GM19043 (cell line): Measurements from ENCODE around the gene CHEK1.
"Not testable (repeated sequence)": the region's sequence is repeated elsewhere in the genome, so short reads cannot be mapped to it uniquely, and the experiment has no call there.

Experiments used
- ATAC-seq: cut with Tn5 transposase; IDR thresholded peaks from one replicate; pipeline ENCODE4 v1.9.1; 2021; ENCODE audit warnings: low read depth; ENCODE audit not compliant: unreplicated experiment

CHEK1 gene

DNA sequence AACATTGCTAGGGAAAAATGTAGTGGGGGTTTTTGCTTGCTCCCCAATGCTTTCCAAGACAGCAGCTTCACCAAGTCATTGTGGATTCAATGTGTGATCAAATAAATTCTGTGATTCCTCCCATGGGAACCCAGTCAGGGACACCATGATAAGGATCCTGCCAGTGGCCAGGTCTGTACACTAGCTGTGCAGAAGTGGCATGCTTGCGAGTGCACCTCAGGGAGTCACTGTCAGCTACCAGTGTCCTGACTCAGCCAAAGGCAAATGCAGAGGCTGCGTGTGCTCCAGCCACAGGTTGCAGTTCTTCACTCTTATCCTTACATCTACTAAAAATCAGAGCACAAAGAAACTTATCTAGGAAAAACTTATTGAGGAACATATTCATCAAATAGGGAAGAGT lies 65.0 kb downstream of the CHEK1 start:
- ATAC-seq, result no peak

DNA sequence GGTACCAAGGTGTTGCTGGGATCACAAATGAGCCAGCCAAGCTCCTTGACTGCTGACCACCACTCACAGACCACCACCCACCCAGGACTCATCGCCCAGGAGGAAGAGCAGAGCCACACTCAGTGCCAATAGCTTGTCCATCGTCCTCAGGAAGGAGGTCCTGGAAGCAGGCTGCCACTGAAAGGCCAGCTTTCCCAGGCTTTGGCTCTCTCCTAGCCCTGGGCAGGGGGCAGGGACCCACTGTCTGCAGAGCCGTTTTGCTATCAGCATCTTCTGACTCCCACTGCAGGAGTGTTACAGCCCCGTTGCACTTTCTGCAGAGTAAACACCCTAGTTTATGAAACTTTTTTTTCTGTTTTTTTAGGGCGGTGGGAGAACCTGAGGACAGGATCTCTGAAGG lies 67.9 kb downstream of the CHEK1 start:
- no peak for ATAC-seq

DNA sequence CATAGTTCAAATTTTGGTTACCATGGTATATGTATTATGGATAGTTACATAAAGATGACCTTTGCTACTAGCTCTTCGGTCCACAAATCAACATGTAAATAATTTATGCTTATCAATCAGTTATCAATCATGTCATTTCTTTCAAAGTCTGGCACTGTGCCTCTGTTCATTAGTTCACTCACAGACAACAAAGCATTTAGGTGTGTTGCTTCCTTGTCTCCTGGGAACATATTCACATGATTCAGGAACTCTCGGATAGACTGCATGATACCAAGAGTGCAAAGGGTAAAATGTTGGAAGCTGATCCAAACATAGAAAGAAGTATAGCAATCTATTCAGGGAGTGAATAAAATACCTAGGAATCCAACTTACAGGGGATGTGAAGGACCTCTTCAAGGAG lies 70.0 kb downstream of the CHEK1 start:
- no peak for ATAC-seq

DNA sequence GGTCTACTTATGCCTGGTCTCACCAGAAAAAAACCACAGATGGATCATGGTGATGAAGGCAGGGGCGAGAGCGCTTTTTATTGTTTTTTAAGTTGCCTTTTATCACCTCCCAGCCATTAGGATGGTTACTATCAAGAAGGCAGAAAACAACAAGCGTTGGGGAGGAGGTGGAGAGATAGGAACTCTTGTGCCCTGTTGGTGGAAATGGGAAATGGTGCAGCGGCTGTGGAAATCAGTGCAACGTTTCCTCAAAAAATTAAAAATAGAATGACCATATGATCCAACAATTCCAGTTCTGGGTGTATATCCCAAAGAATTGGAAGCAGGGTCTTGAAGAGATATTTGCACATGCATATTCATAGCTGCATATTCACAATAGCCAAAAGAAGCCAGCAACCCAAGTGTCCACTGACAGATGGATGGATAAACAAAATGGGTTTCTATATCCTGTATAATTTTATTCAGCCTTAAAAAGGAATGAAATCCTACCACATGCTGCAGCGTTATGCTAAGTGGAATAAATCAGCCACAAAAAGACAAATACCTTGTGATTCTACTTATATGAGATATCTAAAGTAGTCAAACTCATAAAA lies 76.2 kb downstream of the CHEK1 start:
- no peak for ATAC-seq

DNA sequence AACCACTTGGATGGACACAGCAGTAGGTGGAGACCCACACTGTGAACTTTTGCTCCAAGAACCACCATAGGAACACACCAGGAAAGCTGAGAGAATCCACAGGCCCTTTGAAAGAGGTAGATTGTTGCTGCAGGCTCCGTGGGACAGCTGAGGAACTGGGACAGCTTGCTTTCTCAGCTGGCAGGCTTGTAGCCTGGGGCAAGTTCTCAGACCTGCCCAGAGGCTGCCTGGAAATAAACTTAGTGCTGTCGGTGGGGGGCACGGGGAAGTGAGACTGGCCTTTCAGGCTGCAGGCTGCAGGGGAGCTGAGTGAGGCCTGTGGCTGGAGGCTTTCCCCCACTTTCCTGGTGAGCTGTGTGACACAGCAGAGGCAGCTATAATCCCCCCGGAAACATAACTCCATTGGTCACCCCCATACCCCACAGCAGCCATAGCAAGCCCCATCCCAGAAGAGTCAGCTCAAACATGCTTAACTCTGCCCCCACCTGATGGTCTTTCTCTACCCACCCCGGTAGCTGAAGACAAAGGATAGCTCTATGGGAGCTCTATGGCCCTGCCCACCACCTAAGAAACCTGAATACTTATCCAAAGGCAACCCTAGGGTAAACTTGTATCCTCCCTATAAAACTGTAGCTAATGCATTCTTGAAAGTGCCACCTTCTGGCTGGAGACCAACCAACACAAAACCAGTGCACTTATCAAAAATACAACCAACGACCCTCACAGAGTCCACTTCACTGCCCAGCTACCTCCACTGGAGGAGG lies 77.1 kb downstream of the CHEK1 start:
- no peak for ATAC-seq

DNA sequence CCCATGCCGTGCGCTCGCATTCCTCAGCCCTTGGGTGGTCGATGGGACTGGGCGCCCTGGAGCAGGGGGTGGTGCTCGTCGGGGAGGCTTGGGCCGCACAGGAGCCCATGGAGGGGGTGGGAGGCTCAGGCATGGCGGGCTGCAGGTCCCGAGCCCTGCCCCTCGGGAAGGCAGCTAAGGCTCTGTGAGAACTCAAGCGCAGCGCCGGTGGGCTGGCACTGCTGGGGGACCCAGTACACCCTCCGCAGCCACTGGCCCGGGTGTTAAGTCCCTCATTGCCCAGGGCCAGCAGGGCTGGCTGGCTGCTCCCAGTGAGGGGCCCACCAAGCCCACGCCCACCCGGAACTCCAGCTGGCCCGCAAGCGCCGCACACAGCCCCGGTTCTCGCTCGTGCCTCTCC lies 79.7 kb downstream of the CHEK1 start:
- not testable (repeated sequence) for ATAC-seq

DNA sequence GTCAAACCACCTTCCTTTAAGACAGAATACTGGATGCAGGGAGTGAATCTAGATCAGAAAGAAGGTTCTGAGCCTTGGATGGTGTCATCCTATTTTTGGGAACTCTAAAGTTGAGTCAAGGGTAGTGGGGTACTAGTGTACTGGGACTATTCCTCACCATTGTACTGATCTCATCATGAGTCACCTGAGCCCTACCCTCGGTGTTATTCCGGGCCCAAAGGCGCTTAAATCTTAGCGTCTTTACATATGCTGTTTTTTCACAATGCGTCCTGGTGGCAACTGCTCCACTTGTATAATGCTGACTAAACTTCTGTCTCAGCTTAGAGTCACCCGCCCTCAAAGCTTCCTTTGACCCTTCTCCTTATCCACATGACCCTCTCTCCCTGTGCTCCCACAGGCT lies 95.8 kb downstream of the CHEK1 start:
- no peak for ATAC-seq

DNA sequence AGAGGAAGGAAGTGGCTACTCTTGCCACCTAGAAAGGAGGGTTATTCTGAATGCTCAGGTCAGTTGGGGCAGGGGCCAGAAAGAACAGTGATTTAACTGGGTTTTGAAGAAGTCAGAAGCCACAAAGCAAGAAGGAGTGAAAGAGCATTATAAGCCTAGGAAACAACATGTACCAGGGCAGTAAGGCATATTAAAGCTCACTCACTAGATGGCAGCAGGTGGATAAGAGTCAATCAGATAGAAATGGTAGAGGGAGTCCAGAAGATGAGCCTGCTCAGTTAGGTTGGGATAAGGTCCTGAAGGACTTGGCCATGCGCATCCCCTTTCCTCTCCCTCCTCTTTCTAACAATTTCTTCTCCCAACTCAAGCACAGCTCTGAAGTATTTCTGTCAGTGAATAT lies 99.2 kb downstream of the CHEK1 start:
- no peak for ATAC-seq
